Femur (tissue), 1 donor: ENCODE data around the gene INO80C.

Source experiments
- DNase-seq: peaks from one replicate; pipeline ENCODE4 v3.0.0-alpha.2; 2017

INO80C gene

GRCh38 chr18:35497370-35498197 is at the start of gene INO80C:
Gene INO80C, minus strand, starts transcription at chr18:35497960. Its CDS starts 86 bp downstream, at chr18:35497874.
- DNase-seq, result peak; percentile 95

GRCh38 chr18:35547008-35547605 is 49.3 kb upstream of the INO80C start:
- DNase-seq, result no peak

- DNase-seq, result no peak
Measured at GRCh38 chr18:35542356-35542755, 44.6 kb upstream of the INO80C start.

DNA sequence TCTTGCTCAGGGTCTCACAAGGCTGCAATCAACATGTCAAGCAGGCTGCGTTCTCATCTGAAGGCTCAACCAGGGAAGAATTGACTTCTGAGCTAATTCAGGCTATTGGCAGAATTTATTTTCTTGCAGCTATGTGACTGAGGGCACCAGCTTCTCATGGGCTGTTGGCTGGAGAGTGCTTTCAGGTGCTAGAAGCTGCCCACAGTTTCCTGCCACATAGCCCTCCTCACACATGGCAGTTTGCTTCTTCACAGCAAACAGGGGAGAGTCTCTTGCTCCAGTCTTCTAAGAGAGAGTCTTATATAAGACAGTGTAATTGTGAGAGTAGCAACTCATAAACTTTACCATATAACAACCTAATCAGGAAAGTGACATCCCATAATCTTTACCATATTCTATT is 37.5 kb upstream of the INO80C start:
- DNase-seq, result no peak

DNA sequence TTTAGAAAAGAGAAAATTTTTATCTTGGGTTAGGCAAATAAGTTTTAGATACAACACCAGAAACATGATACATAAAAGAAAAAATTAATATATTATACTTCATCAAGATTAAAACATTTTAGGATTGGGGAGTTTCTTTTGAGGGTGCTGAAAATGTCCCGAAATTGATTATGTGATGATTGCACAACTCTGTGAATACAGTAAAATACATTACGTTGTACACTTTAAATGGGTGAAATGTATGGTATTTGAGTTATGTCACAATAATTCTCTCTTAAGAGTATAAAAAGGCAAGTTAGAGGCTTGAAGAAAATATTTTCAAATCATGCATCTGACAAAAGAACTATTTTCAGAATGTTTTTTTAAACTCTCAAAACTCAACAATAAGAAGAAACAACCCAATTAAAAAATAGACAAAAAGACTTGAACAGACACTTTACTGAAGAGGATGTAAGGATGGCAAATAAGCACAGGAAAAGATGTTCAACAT is 36.2 kb upstream of the INO80C start:
- DNase-seq, result no peak

DNA sequence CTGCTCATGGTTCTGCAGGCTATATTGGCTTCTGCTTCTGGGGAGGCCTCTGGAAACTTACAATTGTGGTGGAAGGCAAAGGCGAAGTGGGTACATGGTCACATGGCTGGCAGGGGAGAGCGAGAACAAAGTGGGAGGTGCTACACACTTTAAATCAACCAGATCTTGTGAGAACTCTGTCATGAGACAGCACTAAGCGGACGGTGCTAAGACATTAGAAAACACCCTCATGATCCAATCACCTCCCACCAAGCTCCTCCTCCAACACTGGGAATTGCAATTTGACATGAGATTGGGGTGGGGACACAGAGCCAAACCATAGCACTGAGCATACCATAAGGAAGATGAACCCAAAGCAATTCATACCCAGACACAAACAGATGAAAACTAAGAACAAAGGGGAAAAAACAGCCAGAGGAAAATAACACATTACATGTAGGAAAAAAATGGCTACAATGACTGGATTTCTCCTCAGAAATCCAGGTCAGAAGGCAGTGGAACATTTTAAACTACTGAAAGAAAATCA is 31.1 kb upstream of the INO80C start:
- no peak for DNase-seq

DNA sequence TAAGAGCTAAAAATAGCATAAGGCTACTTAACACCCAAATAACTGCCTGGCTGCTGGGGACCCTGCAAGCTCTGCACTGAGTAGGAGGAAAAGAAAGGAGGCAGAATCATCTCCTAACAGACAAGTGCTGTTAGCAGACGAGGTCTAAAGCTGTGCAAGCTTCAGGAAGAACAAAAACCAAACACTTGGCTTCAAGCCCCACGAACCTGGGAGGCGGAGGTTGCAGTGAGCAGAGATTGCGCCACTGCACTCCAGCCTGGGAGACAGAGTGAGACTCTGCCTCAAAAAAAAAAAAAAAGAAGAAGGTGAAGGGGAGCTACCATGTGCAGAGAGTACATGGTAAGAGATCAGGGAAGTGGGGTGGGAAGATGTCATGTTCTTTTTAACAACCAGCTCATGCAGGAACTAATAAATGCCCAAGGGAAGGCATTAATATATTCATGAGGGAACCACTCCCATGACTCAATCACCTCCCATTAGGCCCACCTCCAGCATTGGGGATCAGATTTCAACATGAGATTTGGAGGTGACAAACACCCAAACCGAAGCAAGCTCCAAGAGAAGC is 28.8 kb upstream of the INO80C start:
- no peak for DNase-seq

DNA sequence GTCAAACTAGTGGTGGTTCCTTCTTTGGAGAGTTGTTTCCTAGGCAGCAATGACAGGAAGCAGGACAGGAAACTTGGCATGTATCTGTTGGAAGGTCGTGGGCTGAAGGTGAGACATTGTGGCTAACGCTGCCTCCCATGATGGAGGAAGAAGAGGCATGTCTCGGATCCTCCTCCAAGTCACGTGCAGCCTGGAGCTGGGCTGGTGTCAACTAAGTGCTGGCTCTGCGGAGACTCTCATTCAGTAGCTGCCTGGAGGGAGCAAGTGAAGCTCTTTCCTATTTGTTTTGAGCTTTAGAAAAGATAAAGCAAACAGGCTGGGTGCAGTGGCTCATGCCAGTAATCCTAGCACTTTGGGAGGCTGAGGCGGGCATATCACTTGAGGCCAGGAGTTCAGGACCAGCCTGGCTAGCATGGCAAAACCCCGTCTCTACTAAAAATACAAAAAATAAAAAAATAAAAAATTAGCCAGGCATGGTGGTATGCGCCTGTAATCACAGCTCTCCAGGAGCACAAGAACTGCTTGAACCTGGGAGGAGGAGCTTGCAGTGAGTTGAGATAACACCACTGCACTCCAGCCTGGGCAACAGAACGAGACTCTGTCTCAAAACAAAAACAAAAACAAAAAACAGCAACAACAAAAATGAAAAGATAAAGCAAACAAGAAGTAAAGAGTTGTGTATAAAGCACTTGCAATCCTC is 28.2 kb upstream of the INO80C start:
- no peak for DNase-seq

GRCh38 chr18:35524226-35524625 is 26.5 kb upstream of the INO80C start:
- no peak for DNase-seq

DNA sequence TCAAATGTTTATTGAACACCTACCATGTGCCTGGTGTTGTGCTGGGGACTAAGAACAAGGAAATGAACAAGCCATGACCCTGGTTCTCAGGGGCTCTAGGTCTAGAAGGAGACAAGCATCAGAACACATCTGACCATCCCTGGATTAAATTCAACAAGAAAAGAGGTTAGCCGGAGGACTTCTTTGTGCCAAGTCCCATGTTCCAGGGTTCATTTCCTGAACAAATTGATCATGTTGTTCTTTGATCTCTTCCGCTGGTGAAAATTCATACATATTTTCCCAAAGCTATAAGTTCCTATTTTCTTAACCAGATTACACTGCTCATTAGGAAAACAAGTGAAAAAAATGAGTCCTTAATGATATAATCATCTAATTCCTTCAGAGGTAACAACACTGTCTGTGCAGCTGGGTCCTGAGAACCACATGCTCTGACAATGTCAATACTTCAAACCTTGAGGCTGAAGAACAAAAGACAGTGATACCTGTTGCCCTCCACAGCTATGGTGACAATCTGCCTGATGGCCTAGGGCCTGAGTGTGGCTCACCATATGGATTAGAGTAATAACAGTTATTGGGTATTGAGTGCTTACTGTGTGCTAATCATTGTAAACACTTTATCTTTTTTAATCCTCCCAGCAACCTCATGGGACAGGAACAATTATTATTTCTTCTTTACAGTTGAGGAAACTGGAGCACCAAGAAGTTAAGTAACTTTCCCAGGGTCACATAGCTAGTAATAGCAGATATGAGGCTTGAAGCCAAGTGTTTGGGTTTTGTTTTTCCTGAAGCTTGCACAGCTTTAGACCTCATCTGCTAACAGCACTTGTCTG is 24.6 kb upstream of the INO80C start:
- no peak for DNase-seq

GRCh38 chr18:35521133-35521532 is 23.4 kb upstream of the INO80C start:
- no peak for DNase-seq

DNA sequence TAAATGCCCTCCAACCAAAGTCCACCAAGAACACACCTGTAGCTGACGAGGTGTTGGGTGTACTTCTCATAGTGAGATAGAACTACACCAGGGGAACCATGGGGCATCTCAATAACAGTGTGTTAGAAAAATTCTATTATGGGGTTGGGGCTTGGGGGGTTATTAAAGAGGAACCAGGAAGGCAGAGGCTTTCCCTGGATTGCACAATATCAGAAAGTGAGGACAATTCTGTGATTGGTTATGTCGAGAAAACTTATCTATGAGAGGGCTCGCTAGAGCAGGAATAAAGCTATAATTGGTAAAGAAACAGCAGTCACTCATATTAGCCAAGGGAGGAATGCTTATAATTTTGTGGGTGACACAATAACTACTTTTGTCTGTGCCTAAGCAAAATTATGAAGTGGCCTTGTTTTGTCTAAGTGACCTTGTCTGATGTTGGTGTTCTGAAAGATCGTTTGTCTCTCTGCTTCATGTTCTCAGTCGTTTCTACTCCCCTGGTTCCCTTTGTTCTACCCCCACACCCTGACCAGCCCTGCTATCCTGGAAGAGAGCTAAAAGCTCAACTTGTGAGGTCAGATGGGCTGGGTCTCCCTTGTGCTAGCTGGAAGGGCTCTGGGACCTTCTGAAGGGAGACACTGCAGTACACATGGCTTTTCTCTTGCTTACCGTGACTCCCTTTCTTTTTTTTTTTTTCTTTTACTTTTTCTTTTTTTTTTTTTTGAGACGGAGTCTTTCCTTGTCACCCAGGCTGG is 21.6 kb upstream of the INO80C start:
- DNase-seq, result no peak

- no peak for DNase-seq
Measured at GRCh38 chr18:35517715-35518114, 20.0 kb upstream of the INO80C start.

- DNase-seq, result no peak
Measured at GRCh38 chr18:35516789-35517188, 19.0 kb upstream of the INO80C start.

GRCh38 chr18:35516351-35516750 is 18.6 kb upstream of the INO80C start:
- no peak for DNase-seq

DNA sequence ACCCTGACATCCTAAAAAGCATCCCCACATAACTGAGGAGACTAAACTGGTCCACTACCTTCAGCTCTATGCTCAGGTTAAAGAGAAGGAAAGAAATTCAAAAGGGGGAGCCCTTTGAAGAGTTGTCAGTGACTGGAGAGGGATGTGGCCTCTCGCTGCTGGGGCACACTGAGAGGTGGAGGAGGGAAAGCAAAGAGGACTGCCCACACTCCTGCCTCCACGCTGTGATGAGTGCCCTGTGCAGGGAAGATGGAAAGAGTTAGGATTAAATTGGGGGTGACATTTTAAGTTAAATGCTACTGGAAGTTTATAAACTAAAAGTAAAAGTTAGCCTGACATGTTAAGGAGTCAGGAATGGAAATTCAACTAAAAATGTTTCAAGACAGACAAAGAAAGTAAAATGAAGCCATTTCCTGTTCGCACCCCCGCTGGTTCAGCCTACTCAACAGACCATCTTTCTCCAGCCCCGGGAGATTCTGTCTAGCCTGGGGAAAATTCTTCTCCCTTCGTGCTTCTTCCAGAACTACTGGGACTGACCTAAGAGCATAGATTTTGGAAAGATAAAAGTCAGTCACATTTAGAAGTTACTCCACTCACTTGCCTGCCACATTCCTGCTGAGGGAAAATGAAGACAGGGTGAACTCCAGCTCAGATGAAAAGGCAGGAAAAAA is 17.8 kb upstream of the INO80C start:
- no peak for DNase-seq

- no peak for DNase-seq
Measured at GRCh38 chr18:35514752-35515459, 17.1 kb upstream of the INO80C start.

DNA sequence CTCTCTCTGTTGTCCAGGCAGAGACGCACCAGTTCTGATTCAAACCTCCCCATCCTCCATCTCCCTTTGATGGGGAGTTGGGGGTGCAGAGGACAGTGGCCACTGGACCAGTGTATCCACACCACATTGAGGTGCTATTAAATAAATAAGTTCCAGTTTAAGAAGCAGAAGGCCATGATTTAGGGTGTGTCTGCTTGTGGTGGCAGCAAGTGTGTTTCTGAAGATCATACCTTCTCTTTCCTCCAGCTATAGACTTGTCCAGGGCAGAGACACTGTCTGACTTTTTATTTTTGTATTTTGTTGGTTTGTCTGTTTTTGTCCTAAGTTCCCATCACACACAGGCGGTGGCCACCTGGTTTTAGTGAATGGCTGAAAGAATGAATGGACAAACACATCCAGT is 16.5 kb upstream of the INO80C start:
- DNase-seq, result no peak

GRCh38 chr18:35513181-35513936 is 15.6 kb upstream of the INO80C start:
- peak; percentile 46 for DNase-seq
